Activated CD8-positive, alpha-beta memory T cell treated with anti-CD3 and anti-CD28 coated beads, Interleukin-2, amount 50 U/mL, for 48 hours (primary cell): ENCODE measurements around the gene MAP3K8.
A peak's percentile ranks its signal among the peaks of the same experiment; 100 is the strongest.

ENCODE experiments used
- DNase-seq: peaks from one replicate; pipeline ENCODE4 v3.0.0-alpha.2; 2020

MAP3K8 gene

DNA sequence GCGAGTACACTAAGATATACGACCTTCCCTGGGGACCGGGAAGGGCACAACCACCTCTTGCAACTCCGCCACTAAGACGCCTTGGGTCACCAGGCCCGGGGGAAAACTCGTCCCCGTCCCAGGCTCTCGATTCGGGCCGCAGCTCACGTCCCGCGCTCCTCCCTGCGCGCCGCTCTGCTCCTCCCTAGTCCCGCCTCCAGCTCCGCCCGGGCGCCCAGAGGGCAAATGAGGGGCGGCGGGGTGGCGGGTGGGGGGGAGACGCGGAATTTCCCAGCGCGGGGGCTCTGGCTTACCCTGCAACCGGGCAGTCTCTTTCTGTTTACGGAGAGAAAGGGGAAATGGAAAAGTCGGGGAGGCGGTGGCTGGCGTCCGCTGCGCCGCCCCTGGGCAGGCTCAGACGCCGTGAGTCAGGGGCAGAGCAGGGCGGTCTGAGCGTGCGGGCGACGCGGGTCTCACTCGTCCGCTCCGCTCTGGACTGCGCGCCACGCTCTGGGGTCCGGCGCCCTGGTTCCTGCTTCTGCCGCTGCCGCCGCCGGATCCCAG, at the start of gene MAP3K8:
TSS of gene MAP3K8 (plus strand) at position 455 of the 543 bp plus-strand sequence. CDS start 4,755 bp downstream, outside the sequence.
- DNase-seq, result peak; percentile 90

DNA sequence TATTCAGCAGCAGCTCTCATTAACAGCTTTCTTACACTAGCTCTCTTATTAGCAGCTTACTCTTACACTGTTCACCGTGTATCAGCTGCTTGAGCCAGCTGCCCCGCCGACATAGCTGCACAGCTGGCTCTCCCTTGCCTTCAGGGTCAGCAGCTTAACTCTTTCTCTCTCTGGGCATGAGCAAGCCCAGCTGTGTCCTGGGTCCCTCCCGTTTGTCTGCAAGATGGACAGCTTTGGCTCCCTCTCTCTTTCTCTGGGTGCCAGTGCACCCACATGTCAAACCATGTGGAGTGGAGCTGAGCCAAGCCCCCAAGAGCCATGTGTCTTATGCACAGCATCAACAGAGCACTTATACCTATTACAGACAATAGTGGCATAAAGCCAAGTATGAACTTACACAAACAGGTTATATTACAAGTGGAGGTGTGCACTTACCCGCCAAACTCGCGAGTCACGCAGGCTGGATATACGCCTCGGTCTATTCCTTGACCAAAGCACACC, 49.2 kb upstream of the MAP3K8 start:
- DNase-seq, result no peak

DNA sequence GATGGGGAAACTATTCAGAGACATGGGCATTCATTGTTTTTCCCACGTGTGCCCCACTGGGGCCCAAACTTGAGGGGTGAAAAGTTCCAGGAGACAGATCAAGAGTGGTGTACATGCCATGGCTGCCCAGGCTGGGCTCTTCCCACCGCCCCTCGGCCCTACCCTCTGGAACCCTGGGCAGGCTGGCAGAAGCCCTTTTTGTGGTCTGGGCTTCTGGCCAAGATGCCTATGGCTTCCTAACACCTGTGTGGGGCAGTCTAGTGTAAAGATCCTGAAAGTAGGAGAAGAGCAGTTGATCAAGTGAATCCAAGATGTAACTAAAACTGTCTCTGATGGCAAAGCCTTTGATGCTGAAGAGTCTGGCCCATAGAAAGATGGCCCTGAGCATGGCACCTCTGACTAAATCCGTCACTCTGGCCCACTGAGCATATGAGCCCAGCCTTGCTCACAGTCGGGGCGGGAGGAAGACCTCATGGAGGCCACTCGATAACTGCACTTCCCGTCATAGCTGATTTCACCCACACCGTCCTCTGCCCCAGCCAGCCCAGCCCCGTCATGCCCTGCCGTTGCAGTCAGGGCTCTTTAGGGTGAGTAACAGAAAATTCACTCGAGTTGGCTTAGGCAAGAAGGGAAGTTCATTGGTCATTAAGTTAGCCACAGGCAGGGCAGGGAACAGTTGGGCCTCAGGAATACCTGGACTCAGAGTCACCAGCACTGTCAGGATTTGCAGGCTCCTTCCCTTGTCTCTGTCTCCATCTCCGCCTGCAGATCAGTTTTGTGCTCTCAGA, 47.0 kb upstream of the MAP3K8 start:
- DNase-seq, result no peak

DNA sequence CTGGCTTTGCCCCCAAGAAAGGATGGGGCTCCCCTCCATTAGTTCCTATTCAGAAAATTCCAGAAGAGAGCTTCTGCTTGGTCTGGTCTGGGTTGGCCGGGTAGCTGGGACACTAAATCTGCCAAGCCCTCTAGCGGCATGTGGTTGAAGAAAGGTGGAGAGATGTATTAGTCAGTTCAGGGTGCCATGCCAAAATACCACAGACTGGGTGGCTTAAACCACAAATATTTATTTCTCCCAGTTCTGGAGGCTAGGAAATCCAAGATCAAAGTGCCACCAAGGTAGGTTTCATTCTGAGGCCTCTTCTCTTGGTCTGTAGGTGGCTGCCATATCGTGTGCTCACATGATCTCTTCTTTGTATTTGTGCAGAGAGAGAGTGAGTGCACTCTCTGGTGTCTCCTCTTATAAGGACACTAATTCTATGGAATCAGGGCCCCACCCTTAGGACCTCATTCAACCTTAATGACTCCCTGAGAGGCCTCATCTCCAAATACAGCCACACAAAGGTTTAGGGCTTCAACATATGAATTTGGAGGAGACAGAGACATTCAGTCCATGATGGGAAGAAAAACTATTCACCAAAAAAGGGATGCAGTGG, 46.2 kb upstream of the MAP3K8 start:
- DNase-seq, result no peak

DNA sequence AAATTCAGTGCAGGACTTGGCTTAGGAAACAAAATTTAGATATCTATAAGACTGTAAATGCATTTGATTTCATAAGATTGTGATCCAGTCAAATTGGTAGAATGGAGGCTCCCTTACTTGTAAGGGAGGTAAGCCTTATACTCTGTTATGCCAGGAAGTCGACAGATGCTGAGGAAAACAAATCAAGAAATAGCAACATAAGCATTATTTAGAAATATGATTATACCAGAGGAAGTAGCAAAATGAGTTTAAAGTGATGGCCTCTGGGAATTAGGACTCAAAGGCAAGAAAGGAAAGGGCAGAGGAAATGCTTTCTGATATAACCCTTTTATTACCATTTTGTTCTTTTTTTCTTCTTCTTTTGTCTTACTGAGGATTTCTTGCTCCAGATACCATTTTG, 44.4 kb upstream of the MAP3K8 start:
- no peak for DNase-seq

DNA sequence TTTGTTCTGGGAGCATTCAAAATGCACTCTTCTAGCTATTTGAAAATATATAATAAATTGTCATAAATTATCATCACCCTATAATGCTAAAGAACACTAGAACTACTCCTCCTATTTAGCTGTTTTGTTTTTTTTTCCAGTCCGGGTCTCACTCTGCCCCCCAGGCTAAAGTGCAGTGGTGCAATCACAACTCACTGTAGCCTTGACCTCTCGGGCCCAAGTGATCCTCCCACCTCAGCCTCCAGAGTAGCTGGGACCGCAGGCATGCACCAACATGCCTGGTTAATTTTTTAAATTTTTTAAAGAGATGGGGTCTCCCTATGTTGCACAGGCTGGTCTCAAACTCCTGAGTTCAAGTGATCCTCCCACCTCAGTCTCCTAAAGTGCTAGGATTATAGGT, 43.8 kb upstream of the MAP3K8 start:
- no peak for DNase-seq

DNA sequence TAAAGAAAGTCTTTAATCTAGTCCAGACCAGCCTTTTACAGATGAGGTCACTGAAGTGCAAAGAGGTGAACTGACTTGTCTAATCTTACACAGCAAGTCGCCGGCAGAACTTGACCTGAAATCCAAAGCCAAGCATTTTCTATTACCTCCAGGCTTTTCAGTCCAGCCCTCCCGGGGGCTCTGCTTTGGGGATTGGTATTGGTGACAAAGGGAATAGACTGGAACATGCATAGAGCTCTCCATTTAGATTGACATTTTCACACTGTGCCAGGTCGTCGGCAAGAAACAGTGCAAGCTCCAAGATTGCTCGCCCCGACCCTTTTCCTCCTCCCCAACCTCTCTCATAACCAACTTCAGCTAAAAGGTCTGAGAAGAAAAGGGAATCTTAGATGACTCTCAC, 42.7 kb upstream of the MAP3K8 start:
- DNase-seq, result no peak

DNA sequence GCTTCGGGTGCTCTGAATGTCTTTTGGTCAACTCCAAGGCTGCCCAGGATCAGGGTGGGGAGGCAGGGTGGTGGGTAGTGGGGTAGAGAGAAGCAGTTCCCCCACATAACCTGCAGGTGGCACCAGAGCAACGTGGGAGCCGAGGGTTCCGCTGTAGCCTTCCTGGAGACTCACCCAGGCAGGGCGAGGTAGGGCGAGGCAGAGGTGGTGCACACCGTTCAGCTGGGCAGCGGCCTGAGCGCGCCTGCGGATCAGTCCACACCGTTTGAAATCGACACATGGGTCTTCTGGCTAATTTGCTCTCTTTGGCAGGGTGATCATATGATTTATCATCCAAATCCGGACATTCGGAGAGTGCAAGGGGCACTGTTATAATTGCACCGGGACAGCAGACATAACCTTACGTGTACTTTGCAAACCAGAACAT, 41.4 kb upstream of the MAP3K8 start:
- peak; percentile 90 for DNase-seq

DNA sequence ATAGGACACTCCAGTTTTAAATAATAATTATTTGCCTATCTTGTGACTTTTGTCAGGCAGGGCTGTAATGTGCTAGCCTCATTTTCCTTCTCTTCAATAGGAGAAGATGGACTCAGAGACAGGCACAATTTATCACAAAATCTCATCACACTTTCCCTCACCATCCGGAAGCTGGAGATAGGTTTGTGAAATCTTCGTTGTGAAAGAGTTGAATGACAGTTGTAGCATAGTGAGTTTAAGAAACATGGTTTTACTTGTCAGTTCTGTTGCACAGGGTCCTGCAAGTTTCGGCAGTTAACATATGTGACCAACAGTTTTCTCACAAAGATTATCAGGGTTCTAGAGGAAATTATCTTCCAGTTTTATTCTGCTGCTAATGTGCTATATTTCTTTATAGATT, 37.7 kb upstream of the MAP3K8 start:
- DNase-seq, result no peak

DNA sequence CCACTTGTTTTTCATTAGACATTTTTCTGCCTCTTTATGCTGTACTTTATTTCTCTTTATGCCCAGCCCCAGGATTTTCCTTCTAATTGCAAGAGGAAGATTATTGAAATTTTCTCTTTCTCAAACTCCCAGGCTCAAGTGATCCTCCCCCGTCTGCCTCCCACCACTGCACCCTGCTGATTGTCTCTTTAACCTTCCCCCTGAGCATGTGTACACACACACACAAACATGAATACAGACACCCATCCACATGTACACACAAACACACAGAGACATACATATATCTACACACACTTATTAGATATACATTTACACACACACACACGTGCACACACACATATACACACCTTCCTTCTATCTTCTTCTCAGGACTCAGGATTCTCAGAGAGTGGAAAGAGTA, 37.3 kb upstream of the MAP3K8 start:
- DNase-seq, result no peak

DNA sequence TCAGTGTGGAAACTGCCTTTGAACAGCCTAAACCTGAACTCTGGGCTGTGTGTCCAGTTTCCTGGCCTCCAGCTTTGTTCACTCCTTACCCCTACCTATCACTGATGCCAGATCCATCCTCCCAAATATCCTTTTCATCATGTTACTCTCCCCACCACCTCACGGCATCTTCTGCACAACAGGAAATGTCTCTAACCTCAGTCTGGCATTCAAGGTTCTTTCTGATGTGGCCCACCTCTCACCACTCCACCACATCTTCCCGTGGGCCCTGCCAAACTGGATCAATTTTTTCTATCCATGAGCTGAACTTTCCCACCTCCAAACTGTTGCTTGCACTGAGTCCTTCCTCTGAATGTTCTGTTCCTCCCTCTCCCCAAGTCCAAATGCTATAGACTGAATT, 35.8 kb upstream of the MAP3K8 start:
- DNase-seq, result no peak

DNA sequence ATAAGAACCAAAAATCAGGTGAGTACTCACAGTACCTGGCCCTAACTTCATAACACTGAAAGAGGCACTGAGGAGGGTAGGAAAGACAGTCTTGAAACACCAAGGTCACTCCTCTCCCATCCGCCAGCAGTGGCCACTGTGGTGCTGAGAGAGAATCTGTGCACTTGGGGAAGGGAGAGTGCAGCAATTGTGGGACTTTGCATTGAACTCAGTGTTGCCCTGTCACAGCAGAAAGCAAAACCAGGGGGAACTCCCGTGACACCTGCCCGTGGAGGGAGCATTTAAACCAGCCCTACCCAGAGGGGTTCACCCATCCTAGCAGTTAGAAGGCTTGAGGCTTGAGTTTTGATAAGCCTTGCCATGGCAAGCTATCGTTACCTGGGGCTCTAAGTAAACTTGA, 35.2 kb upstream of the MAP3K8 start:
- DNase-seq, result no peak

DNA sequence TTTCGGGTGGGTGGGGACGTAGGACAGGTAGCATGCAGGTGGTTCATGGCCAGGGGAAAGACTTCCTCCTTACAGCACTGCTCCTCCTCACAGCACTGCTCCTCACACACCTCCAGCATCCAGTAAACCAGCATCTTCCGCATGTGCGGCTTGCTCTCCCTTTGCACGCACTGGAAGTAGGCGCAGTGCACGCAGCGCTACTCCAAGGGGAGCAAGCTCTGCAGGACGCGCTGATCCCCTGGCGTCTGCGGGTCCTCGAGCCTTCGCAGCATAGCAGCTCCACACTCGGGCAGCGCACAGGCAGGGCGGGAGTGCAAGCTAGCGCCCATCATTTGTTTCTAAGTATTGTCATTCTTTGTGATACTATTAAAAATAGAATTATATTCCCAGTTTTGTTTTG, 30.5 kb upstream of the MAP3K8 start:
- DNase-seq, result no peak

DNA sequence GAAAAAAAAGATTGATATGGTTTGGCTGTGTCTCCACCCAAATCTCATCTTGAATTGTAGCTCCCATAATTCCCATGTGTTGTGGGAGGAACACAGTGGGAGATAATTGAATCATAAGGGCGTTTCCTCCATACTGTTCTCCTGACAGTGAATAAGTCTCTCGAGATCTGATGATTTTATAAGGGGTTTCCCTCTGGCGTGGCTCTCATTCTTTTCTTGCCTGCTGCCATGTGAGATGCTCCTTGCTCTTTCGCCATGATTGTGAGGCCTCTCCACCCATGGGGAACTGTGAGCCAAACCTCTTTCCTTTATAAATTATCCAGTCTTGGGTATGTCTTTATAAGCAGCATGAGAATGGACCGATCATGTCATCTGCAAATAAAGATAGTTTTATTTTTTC, 29.4 kb upstream of the MAP3K8 start:
- DNase-seq, result no peak

DNA sequence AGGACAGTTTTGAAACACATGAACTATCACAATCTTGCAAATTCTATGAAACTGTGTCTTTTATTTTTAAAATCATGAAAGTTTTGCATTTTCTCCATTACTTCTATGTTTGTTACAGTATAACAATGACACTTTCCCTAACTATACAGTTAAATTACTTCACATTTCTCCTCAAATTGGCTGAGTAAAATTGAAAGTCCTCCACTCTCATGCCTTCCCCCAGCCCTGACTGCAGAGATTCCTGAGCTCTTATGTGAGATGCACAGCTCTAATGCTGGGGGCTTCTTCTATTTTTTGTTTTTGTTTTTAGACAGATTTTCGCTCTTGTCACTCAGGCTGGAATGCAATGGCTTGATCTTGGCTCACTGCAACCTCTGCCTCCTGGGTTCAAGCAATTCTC, 22.7 kb upstream of the MAP3K8 start:
- DNase-seq, result no peak

DNA sequence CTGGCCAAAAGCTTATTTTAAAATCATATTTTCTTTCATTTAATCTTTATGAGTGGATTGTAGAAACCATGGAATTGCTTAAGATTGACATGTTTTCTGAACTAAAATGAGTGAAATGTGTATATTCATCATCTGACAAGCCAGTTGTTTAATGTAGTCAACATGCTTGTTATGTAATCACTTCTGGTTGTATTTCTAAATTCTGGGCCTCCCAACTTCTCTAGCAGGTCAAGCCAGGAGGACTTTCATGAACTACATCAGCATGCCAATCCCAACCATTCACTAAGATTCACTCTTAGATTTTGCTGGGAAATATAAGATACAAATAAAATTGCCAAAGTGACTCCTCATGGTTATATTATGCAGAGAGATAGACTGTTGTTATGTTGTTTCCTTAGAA, 21.1 kb upstream of the MAP3K8 start:
- DNase-seq, result no peak

DNA sequence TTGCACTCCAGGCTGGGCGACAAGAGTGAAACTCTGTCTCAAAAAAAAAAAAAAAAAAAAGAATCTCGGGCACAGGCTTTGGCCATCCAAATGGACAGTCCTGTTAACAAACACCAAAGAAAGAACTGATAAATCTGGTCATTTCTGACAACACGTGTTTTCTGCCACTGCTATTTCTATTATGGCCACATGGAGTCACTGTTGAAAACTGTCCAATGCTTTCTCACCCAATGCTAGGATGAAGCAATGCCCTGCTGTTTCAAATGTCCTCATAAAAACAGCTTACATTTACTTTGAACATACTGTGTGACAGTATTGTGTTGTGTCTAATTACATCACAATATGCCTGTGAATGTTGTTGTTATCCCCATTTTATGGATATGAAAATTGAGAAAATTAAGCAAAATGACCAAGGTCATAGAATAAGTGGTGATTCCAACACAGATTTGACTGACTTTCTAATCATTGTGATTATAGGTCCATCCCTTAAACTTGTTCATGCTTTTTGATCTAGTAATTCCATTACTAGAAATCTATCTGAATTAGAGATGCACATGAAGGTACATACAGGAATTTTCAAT, 19.9 kb upstream of the MAP3K8 start:
- peak; percentile 17 for DNase-seq

DNA sequence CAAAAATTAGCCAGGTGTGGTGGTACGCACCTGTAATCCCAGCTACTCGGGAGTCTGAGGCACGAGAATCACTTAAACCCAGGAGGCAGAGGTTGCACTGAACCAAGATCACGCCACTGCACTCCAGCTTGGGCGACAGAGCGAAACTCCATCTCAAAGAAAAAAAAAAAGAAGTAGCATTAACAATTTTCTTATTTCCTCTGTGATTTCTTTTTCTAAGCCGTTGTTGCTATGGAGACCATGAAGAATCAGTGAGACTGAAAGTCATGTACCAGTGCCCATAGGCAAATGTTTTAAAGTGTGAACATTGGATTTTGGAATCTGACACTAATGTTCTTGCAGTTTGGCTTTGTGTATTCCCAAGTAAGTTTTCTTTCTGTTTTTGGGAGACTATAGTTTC, 18.4 kb upstream of the MAP3K8 start:
- peak; percentile 10 for DNase-seq

DNA sequence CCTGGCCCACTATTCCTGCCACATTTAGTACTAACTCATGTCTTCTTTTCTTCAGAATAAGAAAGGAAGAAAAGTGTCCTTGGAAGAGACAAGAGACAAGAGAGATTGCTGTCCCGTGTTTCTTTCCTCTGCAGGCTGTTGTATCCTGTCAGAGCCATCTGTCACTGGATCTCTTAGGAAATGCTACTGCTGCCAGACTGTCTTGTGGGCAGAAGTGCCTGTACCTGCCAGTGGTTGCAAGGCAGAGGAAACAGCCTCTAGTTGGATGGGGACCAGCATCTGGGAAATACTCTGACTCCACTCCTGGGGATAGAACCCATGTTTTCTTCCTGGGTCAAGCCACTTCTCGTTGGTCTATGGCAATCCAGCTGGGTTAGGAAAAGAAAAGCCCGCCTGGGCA, 16.7 kb upstream of the MAP3K8 start:
- no peak for DNase-seq

DNA sequence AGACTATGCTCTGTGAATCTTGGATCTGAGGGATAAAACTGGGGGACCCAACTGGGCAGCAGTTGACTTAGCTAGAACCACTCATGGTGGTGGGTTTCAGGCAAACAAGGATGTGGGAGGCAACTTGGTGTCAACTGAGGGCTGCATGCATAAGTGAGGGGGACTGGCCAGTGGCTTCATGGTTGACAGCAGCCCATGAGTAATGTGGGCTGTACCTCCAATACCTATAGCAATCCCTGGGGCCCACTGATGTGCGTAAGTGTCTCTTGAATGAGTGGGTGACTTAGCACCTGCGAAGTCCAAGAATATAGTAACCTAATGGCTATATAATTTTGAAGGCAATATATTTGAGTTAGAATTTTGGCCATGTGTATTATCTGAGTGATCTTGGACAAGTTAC, 13.7 kb upstream of the MAP3K8 start:
- no peak for DNase-seq

DNA sequence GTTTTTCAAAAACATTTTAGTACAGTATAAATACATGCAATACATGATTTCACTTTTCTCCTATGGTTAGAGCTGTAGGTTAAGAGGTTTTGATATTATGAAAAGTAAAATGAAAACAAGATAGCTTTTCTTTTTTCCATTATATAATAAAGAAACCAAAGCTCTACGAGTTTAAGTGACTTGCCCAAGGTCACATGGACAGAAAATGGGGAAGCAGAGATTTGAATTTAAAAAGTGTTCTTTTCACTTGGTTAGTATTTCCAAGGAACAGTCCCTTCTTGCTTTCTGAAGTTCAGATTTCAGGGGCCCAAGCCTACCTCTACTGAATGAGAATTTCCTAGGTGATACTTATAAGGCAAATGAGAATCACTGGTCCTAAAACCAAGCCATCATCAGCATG, 13.2 kb upstream of the MAP3K8 start:
- no peak for DNase-seq

DNA sequence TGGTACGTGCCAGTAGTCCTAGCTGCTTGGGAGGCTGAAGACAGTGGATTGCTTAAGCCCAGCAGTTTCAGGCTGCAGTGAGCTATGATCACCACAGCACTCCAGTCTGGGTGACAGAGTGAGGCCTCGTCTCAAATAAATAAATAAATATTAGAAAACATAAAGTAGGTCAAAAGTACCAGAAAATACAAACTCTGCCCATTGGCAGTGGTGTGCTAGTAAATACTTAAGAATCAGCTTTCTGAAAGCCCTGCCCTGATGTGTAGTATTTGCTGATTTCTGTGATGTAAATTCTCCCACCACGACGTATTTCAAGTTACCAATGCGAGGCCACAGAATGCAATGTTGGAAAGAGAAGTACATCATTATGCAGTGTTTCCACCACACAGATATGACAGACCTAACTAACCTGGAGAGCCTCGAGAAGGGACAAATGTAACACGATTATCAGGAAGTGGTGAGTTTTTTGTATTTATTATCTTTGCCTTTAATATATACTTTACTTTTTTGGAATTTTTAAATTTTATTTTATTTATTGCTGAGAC, 11.8 kb upstream of the MAP3K8 start:
- no peak for DNase-seq

DNA sequence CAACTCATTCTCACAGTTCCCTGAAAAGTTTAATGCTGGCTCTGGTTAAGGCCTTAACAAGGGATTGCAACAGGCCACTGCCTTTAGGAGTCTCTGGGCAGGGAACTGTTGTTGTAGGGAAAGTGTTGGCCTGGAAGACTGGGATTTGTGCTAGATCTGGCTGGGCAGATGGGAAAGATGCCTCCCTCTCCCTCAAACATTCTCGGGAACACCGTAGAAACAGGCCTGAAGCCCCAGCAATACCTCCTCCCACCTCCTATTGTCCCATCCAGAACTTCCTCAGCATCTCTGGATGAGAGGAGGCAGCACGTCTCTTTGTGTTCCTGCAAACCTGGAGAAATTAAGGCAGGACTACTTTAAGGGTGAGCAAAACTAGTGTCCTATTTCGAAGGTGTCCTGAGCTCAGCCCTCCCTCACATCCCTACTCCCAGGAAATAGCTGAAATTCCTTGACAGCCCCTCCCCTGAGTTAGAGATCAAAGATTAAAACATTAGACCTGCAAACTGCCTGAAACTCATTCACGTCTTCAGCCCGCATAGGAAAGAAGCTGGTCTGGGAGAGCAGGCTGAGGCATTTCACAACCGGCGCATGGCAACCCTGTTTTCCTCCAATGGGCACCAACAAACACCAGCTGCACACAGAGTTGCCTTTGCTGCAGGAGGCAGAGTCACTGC, 10.9 kb upstream of the MAP3K8 start:
- DNase-seq, result no peak
